ENCODE results near the gene WNK3.

The WNK3 gene

GRCh38 chrX:54294306-54294705 is 63.5 kb downstream of the WNK3 start:
- no peak overlapping the region for H3K4me3 ChIP-seq (ENCODE audit: low read depth, low read length)
- DNase-seq (ENCODE audit: low read depth): no peak
- TF ChIP-seq, protein P1, sequence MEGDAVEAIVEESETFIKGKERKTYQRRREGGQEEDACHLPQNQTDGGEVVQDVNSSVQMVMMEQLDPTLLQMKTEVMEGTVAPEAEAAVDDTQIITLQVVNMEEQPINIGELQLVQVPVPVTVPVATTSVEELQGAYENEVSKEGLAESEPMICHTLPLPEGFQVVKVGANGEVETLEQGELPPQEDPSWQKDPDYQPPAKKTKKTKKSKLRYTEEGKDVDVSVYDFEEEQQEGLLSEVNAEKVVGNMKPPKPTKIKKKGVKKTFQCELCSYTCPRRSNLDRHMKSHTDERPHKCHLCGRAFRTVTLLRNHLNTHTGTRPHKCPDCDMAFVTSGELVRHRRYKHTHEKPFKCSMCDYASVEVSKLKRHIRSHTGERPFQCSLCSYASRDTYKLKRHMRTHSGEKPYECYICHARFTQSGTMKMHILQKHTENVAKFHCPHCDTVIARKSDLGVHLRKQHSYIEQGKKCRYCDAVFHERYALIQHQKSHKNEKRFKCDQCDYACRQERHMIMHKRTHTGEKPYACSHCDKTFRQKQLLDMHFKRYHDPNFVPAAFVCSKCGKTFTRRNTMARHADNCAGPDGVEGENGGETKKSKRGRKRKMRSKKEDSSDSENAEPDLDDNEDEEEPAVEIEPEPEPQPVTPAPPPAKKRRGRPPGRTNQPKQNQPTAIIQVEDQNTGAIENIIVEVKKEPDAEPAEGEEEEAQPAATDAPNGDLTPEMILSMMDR (IDR thresholded peaks at IDR 0.05; ENCODE audit: low read depth, low read length, missing control alignments): no peak
- in situ Hi-C loops (cut with HindIII; ENCODE audit: low sequenced_read_pairs): no loop called here

GRCh38 chrX:54292755-54293154 is 65.1 kb downstream of the WNK3 start:
- H3K4me3 ChIP-seq (ENCODE audit: low read depth, low read length): no peak overlapping the region
- in situ Hi-C loops (cut with HindIII; ENCODE audit: low sequenced_read_pairs): no loop called here
- DNase-seq (ENCODE audit: low read depth): no peak
- TF ChIP-seq, protein P1 (IDR thresholded peaks at IDR 0.05; ENCODE audit: low read depth, low read length, missing control alignments): no peak

GRCh38 chrX:54291758-54292157 is 66.1 kb downstream of the WNK3 start:
- no peak for DNase-seq (ENCODE audit: low read depth)
- in situ Hi-C loops (cut with HindIII; ENCODE audit: low sequenced_read_pairs): no loop called here
- TF ChIP-seq, protein P1 (IDR thresholded peaks at IDR 0.05; ENCODE audit: low read depth, low read length, missing control alignments): no peak
- H3K4me3 ChIP-seq (ENCODE audit: low read depth, low read length): no peak overlapping the region

DNA sequence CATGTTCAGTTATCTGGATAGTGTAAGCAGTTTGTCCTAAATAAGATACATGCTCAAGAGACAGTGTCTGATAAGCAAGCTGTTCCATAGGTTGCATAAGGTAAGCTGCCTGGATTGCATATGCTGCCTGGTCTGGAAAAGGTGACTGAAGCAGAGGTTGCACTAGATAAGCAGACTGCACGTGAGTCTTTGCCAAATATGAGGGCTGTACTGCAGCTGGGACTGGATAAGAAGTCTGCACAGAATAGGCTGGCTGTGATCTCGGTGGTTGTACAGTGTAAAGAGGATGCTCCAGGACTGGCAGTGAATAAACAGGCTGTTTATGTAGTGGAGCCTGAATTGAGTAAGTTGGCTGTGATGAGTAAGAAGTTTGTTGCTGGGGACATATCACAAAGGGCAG is 68.9 kb downstream of the WNK3 start:
- in situ Hi-C loops (cut with HindIII; ENCODE audit: low sequenced_read_pairs): no loop called here
- TF ChIP-seq, protein P1 (IDR thresholded peaks at IDR 0.05; ENCODE audit: low read depth, low read length, missing control alignments): no peak

DNA sequence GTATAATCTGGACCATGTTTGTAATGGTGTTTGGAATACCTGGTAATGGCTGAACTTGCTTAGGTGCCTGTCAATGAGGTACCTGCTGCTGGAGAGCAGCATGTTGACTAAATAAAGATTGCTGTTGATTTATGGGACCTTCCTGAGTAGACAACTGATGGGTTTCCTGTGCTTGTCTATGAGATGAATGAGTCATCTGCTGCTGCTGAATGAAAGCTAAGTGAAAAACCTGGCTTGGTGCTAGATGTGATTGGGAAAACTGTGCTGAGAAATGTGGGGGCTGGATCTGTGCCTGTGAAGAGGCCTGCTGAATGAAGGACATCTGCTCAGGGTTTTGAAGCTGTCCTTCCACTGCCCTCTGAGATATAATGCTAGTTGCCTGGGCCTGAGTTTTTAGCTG is 69.6 kb downstream of the WNK3 start:
- no peak for DNase-seq (ENCODE audit: low read depth)
- in situ Hi-C loops (cut with HindIII; ENCODE audit: low sequenced_read_pairs): no loop called here

More for the DNA sequence above, 68.9 kb downstream of the WNK3 start:
- H3K4me3 ChIP-seq (ENCODE audit: low read depth, low read length): no peak overlapping the region
- no peak for DNase-seq (ENCODE audit: low read depth)

GRCh38 chrX:54281676-54282075 is 76.2 kb downstream of the WNK3 start:
- no peak for DNase-seq (ENCODE audit: low read depth)
- H3K4me3 ChIP-seq (ENCODE audit: low read depth, low read length): no peak overlapping the region
- TF ChIP-seq, protein P1 (IDR thresholded peaks at IDR 0.05; ENCODE audit: low read depth, low read length, missing control alignments): no peak
- in situ Hi-C loops (cut with HindIII; ENCODE audit: low sequenced_read_pairs): no loop called here

More for the DNA sequence above, 69.6 kb downstream of the WNK3 start:
- TF ChIP-seq, protein P1 (IDR thresholded peaks at IDR 0.05; ENCODE audit: low read depth, low read length, missing control alignments): no peak
- H3K4me3 ChIP-seq (ENCODE audit: low read depth, low read length): no peak overlapping the region

- TF ChIP-seq, protein P1 (IDR thresholded peaks at IDR 0.05; ENCODE audit: low read depth, low read length, missing control alignments): no peak
- in situ Hi-C loops (cut with HindIII; ENCODE audit: low sequenced_read_pairs): no loop called here
- DNase-seq (ENCODE audit: low read depth): no peak
- no peak overlapping the region for H3K4me3 ChIP-seq (ENCODE audit: low read depth, low read length)
Observed at GRCh38 chrX:54280466-54280865, 77.4 kb downstream of the WNK3 start.

All from astrocyte of the cerebellum (primary cell).